SH-SY5Y (cell line): ENCODE measurements around the gene WFDC9.

Experiments used
- GATA2 ChIP-seq: IDR thresholded peaks from 2 replicates; pipeline ENCODE4 v1.6.1; 2011; ENCODE audit warnings: mild to moderate bottlenecking, low read depth, low read length
- GATA3 ChIP-seq: IDR thresholded peaks from 2 replicates; pipeline ENCODE4 v1.6.1; 2011; ENCODE audit warnings: low read depth, mild to moderate bottlenecking, low read length, moderate library complexity

DNA sequence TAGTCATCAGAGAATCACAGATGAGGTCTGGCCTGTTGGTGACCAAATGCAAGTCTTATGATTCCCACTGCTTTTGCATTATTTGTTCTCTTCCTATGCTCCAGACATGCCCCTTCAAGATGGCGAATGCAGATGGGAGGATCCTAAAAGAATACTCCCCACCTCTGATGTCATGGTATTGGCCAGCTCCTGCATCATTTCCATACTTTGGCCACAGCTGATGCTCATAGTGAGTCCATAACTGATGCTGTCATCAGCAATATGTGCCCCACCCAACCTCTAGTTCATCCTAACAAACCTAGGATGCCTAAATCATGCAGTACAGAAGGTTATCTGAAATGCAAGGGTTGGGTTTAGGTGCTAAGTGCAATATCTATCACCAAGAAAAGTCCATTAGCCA lies 5.4 kb upstream of the WFDC9 start:
- TF ChIP-seq GATA2 (no peak), GATA3 (no peak)
